ENCODE data around the gene TMEM40.
"Not testable (repeated sequence)": the region's sequence is repeated elsewhere in the genome, so short reads cannot be mapped to it uniquely, and the experiment has no call there.

Gene TMEM40

DNA sequence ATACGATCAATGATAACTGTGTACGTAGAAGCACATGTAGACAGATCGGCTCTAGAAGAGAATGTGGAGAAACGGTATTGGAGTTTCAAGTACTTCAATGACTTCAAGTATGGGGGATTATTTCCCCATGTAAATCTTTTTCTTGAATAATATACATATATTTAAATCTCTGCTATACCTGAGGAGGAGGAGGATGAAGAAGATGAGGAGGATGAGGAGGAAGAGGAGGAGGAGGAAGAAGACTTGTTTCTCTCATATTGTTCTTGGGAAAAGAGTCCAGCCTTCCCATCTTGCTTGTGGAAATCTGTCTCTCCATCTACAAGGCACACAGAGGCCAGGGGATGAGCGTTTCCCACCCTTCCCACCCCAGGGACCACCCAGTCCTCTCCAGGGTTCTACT, 10.6 kb downstream of the TMEM40 start:
- no peak for DNase-seq

DNA sequence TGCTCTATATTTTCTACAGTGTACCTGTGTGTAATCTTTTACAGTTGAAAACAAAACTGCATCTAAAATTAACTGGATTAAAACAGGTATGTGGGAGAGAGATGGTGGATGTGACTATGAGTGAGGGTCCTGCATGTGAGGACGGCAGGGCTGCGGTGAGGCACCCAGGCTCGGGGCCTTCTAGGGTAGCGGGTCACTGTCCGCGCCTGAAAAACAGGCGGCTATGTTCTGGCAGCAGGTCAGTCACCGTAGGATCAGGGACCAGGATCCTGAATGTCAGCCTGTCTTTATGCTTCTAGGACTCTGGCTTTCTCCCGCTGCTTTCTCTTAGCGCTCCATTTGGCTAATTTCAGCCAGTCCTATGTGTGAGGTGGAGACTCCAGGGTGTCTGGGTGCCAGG, 12.6 kb downstream of the TMEM40 start:
- no peak for DNase-seq

DNA sequence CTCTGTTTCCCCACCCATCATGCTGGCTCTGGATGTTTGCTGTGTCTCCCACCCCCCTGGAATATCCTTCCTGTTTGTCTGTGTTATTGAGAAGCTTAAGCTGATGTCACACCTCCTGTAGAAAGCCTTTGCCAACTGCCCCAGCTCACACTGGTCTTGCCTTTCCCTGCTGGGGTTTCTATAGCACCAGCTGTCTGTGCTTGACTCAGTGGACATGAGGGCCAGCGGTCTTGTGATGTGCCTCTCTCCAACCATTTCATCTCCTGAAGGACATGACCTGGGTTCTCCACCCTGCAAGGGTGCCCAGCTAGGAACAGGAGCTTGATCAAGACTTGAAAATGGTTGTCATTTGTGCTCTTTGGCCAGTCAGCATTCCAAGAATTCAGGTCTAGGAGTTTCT, 14.7 kb downstream of the TMEM40 start:
- no peak for DNase-seq

DNA sequence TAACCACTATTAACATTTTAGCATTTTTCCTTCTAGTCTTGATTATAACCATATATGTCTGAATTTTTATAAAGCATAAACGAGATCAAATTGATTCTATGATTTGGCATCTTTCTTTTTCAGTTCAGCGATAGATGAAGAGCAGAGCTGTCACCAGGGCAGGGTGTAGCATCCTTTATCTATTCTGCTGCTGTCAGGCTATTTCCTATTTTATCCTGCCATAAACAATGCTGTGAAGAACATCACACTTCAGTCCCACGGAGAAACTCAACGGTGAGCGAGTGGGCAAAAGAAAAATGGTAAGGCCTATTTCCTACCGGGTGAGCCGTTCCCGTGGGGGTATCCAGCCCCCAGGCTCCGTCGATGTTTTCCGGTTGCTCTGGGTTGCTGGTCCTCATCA, 15.5 kb downstream of the TMEM40 start:
- DNase-seq: no peak

DNA sequence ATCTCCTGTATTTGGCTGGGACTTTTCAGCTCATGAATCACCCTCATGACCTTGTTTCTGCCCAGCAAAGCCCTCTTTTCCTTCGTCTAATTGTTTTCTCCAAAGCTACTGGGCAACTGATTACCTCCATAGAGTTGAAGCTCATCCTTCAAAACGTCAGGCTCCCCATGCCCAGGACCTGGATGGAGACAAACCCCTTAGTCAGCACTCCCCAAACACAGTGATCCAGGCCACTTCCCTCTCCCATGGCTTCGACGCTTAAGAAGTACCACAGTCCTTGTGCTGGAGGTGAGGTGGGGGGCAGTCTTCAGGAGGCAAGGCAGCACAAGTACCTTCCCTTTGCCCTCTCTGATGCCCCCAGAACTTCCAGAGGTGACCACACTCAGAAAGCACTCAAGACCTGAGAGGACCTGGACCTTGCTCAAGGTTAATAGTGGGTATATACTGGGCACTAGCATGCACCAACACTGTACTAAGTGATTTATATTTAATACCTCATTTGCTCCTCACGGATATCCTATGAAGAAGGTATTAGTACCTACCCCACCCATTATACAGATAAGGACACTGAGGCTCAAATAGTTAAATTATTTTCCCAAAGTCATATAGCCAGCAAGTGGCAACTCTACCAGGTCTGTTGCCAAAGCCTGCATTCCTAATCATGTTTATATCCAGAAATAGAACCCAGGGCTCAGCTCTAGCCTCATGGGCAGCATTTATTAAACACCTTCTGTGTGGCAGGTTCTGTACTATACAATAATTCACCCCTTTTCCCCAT, 16.5 kb downstream of the TMEM40 start:
- DNase-seq: no peak

DNA sequence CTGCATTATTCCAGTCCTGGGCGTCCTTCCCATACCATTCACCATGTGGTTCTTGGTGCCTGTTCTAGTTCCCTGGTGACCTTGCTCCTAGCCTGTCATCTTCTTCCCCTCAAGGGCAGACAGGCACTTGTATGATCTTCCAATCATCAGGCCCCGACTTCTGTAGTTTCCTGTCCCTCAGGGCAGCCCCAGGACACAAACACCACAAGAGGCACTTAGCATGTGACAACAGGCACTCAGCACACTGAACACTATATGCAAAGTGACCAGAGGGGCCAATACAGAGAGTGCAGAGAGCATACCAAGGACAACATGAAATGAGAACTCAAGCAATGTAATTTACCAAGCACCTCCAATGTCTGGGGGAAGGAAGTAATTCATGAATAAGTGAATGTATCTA, 17.9 kb downstream of the TMEM40 start:
- no peak for DNase-seq

DNA sequence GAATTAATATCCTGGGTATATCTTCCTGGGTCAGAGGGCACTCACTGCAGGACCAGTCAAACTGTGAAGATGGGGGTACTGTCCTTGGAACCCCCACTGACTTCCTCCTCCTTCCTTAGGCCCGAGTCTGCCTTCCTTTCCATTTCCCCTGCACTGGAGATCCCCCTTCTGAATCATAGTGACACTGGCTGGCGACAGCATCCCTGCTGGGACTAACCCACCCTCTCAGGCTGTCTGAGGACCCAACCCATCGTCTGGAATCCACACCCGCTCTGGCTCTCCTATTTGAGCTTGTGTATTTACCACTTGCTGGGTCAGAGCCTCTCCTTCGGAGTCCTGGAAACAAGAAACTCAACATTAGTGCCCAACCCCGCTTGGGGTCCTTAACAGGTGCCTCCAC, 21.2 kb downstream of the TMEM40 start:
- DNase-seq: no peak

DNA sequence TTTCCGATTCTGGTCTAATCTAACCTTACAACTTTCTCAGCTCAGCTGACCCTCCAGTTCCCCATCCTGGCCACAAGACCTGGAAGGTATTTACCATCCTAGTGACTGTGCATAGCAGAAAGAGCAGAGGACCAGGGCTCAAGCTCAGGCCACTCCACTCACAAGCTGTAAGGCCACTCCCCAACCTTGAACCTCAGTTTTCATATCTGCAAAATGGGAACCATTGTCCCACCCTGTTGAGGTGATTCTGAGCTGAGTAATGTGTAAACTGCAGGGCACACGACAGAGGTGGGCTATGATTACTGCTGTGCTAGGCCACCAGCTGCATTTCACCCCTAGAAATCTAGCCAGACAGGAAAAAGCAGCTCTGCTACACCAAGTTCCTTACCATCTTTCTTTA, 21.7 kb downstream of the TMEM40 start:
- no peak for DNase-seq

DNA sequence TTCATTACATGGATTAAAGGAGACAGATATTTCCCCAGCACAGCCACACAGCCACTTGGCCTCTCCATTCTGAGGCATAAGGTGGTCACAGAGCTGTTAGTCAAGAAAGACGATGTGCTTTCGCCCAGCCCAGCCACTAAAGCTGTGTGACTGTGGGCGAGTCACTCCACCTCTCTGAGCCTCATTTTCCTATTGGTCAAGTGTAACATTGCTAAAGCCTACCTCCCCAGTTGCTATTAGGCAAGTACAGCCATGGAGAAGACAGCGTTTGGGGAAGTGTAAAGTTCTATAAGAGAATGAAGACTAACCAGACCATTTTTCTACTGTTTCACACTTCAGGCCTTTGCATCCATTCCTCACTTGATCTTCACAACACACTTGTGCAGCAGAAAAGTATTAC, 24.1 kb downstream of the TMEM40 start:
- no peak for DNase-seq

DNA sequence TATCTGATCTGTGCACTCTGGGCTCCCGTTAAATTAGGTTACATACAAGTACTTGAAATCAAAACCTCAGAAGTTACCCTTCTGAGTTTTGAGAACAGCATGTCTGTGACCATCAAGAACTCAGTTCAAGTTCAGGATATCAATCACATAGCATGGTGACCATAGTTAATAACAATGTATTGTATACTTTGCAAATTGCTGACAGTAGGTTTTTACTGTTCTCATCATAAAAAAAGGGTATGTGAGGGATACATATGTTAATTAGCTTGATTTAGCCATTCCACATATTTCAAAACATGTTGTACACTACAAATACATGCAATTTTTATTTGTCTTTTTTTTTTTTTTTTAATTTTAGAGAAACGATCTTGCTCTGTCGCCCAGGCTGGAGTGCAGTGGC, 25.5 kb downstream of the TMEM40 start:
- DNase-seq: no peak

DNA sequence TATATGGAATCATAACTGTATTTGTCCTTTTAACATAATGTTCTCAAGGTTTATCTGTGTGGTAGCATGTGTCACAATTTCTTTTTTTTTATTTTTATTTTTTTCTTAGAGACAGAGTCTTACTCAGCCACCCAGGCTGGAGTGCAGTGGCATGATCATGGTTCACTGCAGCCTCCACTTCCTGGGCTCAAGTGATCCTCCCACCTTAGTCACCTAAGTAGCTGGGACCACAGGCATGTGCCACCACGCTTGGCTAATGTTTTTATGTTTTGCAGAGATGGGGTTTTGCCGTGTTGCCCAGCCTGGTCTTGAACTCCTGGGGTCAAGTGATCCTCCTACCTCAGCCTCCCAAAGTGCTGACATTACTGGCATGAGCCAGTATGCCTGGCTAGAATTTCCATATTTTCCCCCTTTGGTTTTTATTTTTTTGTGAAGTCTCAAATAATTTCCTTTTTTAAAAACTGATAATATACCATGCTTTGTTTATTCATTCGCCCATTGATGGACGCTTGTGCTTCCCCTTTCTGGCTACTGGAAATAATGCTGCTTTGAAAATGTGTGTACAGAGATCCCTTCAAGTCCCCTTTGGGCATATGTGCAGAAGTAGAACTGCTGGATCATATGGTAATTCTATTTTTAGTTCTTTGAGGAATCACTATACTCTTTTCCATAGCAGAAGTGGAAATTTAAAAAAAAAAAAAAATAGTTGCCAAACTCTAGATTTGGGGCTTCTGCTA, 28.4 kb downstream of the TMEM40 start:
- DNase-seq: no peak

DNA sequence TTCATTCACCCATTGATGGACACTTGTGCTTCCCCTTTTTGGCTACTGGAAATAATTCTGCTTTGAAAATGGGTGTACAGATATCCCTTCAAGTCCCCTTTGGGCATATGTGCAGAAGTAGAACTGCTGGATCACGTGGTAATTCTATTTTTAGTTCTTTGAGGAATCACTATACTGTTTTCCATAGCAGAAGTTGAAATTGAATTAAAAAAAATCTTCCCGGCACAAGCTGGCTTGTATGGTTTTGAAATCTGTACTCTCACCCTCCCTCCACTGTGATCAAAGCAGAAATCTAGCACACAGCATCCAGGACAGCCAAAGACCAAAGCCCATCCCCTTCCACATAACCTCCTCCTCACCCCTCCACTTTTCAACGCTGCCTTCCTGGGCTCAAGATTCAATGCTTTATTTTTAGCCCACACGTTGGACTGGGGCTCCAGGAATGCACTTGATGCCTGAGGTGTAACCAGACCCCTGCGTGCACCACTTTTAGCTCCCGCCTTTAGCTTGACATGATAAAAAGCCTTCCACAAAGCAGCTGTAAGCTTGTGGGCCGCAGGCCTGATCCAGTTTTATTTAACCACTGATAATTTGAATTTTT, 29.9 kb downstream of the TMEM40 start:
- no peak for DNase-seq

DNA sequence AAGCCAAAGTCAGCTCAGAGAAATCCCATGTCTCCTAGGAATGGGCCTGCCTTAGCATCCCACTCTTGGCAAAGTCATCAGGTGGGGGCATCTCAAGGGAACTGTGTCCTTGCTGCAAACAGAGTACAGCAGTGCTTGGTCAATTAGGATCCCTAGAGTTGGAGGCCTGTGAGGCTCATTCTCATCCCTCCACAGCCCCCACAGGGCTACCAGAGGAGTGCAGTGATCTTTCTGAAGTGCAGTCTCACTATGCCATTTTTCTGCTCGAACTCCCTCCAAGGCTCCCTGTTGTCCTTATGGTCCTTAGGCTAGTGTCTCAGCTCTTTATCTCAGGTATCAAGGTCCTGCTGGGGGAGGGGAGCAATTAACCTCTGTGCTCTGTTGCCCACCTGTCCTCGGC, 31.1 kb downstream of the TMEM40 start:
- no peak for DNase-seq

DNA sequence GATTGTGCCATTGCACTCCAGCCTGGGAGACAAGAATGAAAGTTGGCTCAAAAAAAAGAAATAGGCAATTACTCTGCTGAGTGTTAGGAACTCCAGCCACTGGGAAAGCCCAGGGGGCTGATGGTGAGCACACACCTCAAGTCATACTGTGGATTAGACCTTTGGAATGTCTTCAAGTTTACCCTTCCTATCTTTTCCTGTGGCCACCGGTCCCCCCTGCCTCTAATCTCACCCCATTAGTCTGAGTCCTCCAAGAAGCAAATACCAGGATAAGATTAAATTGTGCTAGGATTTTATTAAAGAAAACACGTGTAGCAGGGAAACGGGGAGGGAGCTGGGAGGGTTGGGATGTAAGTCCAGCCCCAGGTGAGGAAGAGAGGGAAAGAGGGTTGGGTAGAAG, 31.6 kb downstream of the TMEM40 start:
- no peak for DNase-seq

DNA sequence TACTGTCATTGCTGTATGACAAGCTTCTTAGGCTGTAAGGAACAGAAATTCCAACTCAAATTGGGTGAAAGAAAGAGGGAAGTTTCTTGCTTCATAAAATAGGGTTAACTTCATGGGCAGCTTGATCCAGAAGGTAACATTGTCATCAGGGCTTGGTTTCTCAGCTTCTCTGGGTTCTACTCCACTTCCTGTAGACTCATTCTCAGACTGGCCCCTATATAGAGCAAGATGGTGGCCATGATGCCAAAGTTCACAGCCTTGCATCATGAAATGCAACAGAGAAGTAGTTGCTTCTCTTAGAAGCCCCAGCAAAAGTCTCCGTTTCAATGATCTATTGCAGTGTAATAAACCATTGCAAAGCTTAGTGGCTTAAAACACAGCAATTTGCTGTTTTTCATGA, 33.6 kb downstream of the TMEM40 start:
- DNase-seq: no peak

DNA sequence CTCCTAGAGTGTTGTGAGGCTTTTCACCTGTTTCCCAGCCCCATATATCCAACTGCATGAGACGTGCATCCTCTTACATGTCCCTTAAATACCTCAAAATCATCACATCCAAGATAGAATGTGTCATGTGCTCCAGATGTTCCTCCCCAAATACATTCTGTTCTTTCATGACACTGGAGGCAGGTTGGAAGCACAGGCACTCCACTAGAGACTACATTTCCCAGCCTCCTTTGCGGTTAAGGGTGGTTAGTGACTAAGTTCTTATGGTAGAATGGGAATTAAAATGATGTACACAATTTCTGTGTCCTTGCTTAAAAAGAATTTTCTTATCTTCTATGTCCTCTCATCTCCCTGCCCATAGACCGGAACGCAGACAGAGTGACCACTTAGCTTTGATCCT, 34.3 kb downstream of the TMEM40 start:
- no peak for DNase-seq

DNA sequence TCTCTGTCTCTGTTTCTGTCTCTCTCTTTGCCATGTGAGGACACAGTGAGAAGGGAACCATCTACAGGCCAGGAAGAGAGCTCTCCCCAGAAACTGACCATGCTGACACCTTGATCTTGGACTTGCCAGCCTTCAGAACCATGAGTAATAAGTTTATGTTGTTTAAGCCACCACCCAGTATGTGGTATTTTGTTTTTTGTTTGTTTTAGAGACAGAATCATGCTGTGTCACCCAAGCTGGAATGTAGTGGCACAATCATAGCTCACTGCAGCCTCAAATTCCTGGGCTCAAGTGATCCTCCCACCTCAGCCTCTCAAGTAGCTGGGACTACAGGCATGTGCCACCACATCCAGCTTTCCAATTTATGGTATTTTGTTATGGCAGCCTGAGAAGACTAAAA, 35.7 kb downstream of the TMEM40 start:
- DNase-seq: not testable (repeated sequence)

DNA sequence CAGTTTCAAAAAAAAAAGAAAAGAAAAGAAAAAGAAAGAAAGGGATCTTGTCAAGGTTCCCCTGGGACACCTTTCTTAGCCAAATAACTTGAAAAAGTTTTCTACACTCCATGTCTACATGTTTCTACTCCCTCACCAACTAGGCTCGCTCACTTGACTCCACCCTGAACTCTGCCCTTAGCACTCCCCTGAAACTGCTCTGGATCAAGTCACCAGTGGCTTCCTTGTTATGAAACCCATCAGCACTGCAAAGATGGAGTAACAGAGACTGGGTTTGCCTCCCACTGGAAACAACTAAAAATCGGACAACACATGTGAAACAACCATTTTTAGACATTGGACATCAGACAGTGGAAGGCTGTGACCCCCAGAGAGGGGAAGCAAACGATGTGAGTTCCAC, 36.8 kb downstream of the TMEM40 start:
- no peak for DNase-seq

DNA sequence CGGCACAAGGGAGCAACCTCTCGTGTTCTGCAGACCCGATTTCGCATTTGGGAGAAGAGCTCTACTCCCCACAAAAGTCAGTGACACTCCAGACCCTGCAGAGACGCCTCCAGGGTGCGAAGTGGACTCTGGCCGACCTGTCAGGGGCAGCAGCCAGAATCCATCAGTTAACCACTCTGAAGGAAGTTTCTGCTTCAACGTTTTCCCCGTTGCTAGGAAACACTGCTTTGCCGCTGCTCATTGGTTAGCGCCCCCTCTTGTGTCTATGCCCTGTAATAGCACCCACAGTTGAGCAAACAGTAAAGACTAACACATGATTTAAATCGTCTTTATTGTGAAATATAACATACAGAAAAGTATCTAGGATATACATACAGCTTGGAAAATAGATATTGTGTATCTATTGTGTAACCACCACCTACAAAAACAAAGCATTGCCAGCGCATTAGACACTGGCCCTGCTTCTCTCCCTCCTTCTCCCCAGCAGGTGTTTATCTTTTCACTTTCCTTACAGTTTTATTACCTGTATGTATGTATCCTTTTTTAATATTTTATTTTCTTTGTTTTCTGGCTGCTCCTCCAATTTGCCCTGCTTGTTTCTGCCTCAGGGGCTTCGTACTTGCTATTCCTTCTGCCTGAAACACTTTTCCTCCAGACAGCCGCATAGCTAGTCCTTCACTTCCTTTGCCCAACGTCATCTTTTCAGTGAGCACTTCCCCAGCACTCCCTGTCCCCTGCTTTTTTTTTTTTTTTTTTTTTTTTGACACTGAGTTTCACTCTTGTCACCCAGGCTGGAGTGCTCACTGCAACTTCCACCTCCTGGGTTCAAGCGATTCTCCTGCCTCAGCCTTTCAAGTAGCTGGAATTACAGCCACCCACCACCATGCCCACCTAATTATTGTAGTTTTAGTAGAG, 38.8 kb downstream of the TMEM40 start:
- DNase-seq: peak; percentile 66

DNA sequence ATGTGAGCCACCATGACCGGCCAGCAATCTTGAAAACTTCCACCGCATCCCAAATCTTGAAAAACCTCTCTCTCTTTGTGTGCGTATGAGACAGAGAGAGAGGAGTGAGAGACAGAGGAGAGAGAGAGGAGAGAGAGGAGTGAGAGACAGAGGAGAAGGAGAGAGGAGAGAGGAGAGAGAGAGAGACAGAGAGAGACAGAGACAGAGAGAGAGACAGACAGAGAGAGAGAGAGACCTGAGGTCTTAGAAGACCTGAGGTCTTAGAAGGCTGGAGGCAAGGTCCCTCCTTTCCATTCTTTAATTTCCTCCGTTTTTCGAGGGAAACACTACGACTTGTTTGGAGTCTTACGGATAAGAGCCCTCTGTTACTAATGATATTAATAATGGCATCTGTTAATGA, 39.5 kb downstream of the TMEM40 start:
- DNase-seq: no peak

DNA sequence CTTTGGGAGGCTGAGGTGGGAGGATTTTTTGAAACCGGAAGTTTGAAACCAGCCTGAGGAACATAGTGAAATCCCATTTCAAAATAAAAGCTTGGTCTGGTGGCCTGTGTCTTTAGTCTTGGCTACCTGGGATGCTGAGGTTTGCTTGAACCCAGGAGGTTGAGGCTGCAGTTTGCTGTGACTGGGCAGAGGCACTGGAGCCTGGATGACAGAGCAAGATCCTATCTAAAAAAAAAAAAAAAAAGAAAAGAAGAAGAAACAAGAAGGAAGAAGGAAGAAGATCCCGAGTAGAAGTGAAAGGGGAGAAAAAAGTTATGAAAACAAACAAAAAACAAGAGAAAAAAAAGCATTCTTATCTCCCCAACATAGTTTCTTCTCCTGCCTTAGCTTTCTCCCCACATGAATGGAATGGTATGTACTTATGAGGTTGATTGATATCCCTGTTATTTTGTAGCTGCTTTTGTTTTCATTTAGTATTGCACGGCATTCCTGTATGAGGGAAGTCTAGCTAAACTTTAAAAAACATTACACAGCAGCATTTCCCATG, 42.4 kb downstream of the TMEM40 start:
- DNase-seq: no peak

DNA sequence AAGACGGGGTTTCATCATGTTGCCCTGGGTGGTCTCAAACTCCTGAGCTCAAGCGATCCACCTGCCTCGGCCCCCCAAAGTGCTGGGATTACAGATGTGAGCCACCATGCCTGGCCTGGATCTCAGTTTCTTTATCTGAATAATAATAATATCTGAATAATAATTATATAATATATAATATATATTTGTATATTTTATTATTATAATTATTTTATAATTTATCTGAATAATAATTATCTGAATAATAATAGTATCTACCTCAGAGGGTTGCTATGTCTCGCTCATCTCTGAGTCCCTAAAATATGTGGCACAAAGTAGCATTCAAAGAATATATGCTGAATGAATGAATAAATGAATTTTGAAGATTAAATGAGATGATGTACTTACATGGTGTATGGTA, 44.8 kb downstream of the TMEM40 start:
- DNase-seq: no peak

DNA sequence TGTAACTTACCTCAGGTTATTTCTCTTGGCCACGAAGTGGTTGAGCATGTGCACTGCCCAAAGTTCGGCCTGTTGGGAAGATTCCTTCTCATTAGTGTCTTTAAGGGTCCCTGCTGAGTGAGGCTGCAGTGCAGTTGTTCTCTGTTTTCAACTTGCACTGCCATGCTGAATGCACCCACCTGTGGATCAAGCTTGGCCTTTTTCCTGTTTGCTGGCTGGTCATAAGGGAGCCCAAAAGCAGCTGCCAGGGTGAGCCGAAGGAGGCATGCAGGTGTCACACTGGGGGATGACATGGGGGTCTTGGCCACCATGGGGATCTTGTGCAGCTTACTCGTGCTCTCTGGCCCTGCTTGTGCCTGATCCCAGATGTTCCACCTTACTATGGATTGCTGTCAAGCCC, 49.0 kb downstream of the TMEM40 start:
- DNase-seq: no peak
